GM23338 (cell line): ENCODE results near the gene RPUSD1. TPM values are rescaled to one million over a fixed set of nuclear protein-coding genes. Genes with fewer than 3 reads are reported as not detected.
A peak's percentile ranks its signal among the peaks of the same experiment; 100 is the strongest.

Experiments used
- ATAC-seq: fragments of 200-7000 bp; cut with Tn5 transposase; 3 replicates; pipeline ENCODE4 v1.9.1; 2020
- DNase-seq: peaks from one replicate; pipeline ENCODE4 v3.0.0-alpha.2; 2015; ENCODE audit warnings: low spot score
- H2AFZ ChIP-seq: fragments of 200-600 bp; sonication (generic); 2 replicates; pipeline ENCODE4 v1.8.0; 2016; ENCODE audit warnings: antibody characterized with exemption, mild to moderate bottlenecking, moderate library complexity
- H3F3A ChIP-seq: fragments of 200-600 bp; sonication (generic); replicated peaks from 2 replicates; pipeline ENCODE4 v1.8.0; 2017; ENCODE audit warnings: antibody characterized with exemption, mixed run types, low read depth
- H3K27ac ChIP-seq: fragments of 200-600 bp; sonication (generic); 2 replicates; pipeline ENCODE4 v1.6.1; 2016; ENCODE audit warnings: low read depth
- H3K27me3 ChIP-seq: fragments of 200-600 bp; sonication (generic); 2 replicates; pipeline ENCODE4 v1.8.0; 2016; ENCODE audit warnings: mild to moderate bottlenecking, mixed run types, moderate library complexity; ENCODE audit not compliant: insufficient read depth
- H3K36me3 ChIP-seq: fragments of 200-600 bp; sonication (generic); 2 replicates; pipeline ENCODE4 v1.8.0; 2016; ENCODE audit warnings: mild to moderate bottlenecking; ENCODE audit not compliant: insufficient read depth
- H3K4me1 ChIP-seq: fragments of 200-600 bp; sonication (generic); 2 replicates; pipeline ENCODE4 v1.8.0; 2016; ENCODE audit warnings: mild to moderate bottlenecking, moderate library complexity; ENCODE audit not compliant: insufficient read depth
- H3K4me2 ChIP-seq: fragments of 200-600 bp; sonication (generic); 2 replicates; pipeline ENCODE4 v1.7.1; 2017; ENCODE audit warnings: mixed run types
- H3K4me3 ChIP-seq: fragments of 200-600 bp; sonication (generic); 2 replicates; pipeline ENCODE4 v1.6.1; 2016; ENCODE audit warnings: mixed run types
- H3K79me2 ChIP-seq: fragments of 200-600 bp; sonication (generic); replicated peaks from 2 replicates; pipeline ENCODE4 v1.8.0; 2017; ENCODE audit warnings: mild to moderate bottlenecking; ENCODE audit not compliant: insufficient read depth
- H3K9me2 ChIP-seq: fragments of 200-600 bp; sonication (generic); 2 replicates; pipeline ENCODE4 v1.8.0; 2017; ENCODE audit not compliant: insufficient read depth
- H4K20me1 ChIP-seq: fragments of 200-600 bp; sonication (generic); replicated peaks from 2 replicates; pipeline ENCODE4 v1.8.0; 2017; ENCODE audit warnings: mild to moderate bottlenecking; ENCODE audit not compliant: insufficient read depth
- H3K27ac Mint-ChIP-seq: 2 replicates; pipeline ENCODE4 v1.8.0; 2020; ENCODE audit warnings: inconsistent platforms, mild to moderate bottlenecking, moderate library complexity, mixed read lengths
- H3K27me3 Mint-ChIP-seq: 3 replicates; pipeline ENCODE4 v1.8.0; 2022; ENCODE audit warnings: low read depth, mild to moderate bottlenecking, moderate library complexity, mixed read lengths, inconsistent platforms; ENCODE audit not compliant: insufficient read depth, poor library complexity
- H3K36me3 Mint-ChIP-seq: 3 replicates; pipeline ENCODE4 v1.8.0; 2021; ENCODE audit warnings: low read depth, mild to moderate bottlenecking, inconsistent platforms, moderate library complexity, mixed read lengths
- H3K4me1 Mint-ChIP-seq: 3 replicates; pipeline ENCODE4 v1.8.0; 2020; ENCODE audit warnings: mild to moderate bottlenecking, inconsistent platforms, mixed read lengths
- H3K4me3 Mint-ChIP-seq: 3 replicates; pipeline ENCODE4 v1.8.0; 2021; ENCODE audit warnings: moderate library complexity, mild to moderate bottlenecking, inconsistent platforms, mixed read lengths
- H3K9me3 Mint-ChIP-seq: 3 replicates; pipeline ENCODE4 v1.8.0; 2020; ENCODE audit warnings: moderate library complexity, mild to moderate bottlenecking, inconsistent platforms, mixed read lengths
- CREB1 ChIP-seq: fragments of 250-450 bp; sonication (Bioruptor Pico); IDR thresholded peaks from 2 replicates; pipeline ENCODE4 v1.5.0; 2020; ENCODE audit warnings: low read depth, mild to moderate bottlenecking, moderate library complexity
- EZH2 ChIP-seq: fragments of 200-600 bp; sonication (generic); IDR thresholded peaks from one replicate; pipeline ENCODE4 v1.8.0; 2017; ENCODE audit warnings: antibody characterized with exemption, mild to moderate bottlenecking, low read depth; ENCODE audit not compliant: unreplicated experiment
- EZH2phosphoT487 ChIP-seq: fragments of 200-600 bp; sonication (generic); IDR thresholded peaks from one replicate; pipeline ENCODE4 v1.8.1; 2018; ENCODE audit warnings: antibody characterized with exemption; ENCODE audit not compliant: unreplicated experiment
- NANOG ChIP-seq: IDR thresholded peaks from 2 replicates; pipeline ENCODE4 v1.6.1; 2016; ENCODE audit warnings: antibody characterized with exemption, borderline replicate concordance
- POLR2AphosphoS5 ChIP-seq: IDR thresholded peaks from 2 replicates; pipeline ENCODE4 v1.6.1; 2016; ENCODE audit warnings: antibody characterized with exemption, low read depth
- STAT1 ChIP-seq: IDR thresholded peaks from one replicate; pipeline ENCODE4 v1.6.1; 2016; ENCODE audit warnings: antibody characterized with exemption; ENCODE audit not compliant: unreplicated experiment
- ZNF114 ChIP-seq: fragments of 250-450 bp; sonication (Bioruptor Pico); IDR thresholded peaks from 2 replicates; pipeline ENCODE4 v1.5.0; 2020; ENCODE audit warnings: mild to moderate bottlenecking, moderate library complexity
- polyA plus RNA-seq: library from polyadenylated mRNA; unstranded; fragments of >200 nt; fragmentation: Nextera tagmentation; extraction: Ambion mirVana; gene quantifications from 2 replicates; pipeline ENCODE4 v1.2.1, GENCODE V29; 2016
- total RNA-seq: library from RNA; depleted of rRNA; stranded (reverse); fragments of >200 nt; shearing (Covaris generic); gene quantifications from 2 replicates; pipeline ENCODE4 v1.2.3, GENCODE V29; 2014
- TF ChIP-seq, protein P1 (sequence below): IDR thresholded peaks from 2 replicates; pipeline ENCODE4 v1.6.1; 2016; ENCODE audit warnings: antibody characterized with exemption
- TF ChIP-seq, protein P2 (sequence below): IDR thresholded peaks from one replicate; pipeline ENCODE4 v1.6.1; 2018; ENCODE audit warnings: antibody characterized with exemption; ENCODE audit not compliant: unreplicated experiment
- TF ChIP-seq, protein P3 (sequence below): fragments of 250-450 bp; sonication (Bioruptor Pico); IDR thresholded peaks from 2 replicates; pipeline ENCODE4 v1.5.0; 2020; ENCODE audit warnings: mild to moderate bottlenecking, moderate library complexity

The RPUSD1 gene
- total and polyA plus RNA-seq, 2 experiments from 2014 or later = 19.1 to 79.5 TPM

DNA sequence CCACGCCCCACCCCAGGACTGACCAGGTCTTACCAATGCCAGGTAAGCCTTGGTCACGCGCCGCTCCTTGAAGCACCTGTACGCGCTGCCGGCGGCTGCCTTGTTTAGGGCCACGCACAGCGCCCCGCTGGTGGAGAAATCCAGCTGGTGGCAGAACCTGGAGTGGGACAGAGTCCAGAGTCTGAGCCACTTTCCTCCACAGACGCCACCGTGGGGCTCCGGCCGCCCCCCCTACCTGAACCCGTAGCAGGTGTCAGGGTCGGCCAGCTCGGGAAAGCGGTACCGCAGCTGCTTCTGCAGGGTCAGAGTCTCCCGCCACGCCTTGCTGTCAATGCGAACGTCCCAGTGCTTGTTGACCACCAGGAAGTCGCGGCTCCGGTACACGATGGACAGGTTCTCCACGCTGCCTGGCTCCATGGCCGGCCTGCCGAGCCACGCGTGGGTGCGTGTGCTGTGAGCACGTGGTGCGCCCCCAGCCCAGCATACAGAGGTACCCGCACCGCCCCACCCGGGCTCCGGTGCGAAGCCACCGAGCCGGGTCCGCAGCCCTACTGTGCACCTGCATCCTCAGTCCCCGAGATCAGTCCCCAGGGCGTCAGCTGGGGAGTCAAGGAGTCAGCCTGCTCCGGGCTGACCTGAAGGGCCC, 737 bp downstream of the RPUSD1 start:
- Mint-ChIP-seq H3K9me3 (no peaks in the 10 kb centered on the region; the same call in 2 of the 3 replicates), H3K36me3 (peaks cover 17% of the 10 kb centered on the region), H3K4me3 (peak overlapping the region; percentile 88), H3K27ac (peak overlapping the region; percentile 86; the same call in 1 of the 2 replicates), H3K4me1 (no peaks in the 10 kb centered on the region), H3K27me3 (peaks cover 14% of the 10 kb centered on the region)
- TF ChIP-seq STAT1 = no peak
- TF ChIP-seq, protein P1, sequence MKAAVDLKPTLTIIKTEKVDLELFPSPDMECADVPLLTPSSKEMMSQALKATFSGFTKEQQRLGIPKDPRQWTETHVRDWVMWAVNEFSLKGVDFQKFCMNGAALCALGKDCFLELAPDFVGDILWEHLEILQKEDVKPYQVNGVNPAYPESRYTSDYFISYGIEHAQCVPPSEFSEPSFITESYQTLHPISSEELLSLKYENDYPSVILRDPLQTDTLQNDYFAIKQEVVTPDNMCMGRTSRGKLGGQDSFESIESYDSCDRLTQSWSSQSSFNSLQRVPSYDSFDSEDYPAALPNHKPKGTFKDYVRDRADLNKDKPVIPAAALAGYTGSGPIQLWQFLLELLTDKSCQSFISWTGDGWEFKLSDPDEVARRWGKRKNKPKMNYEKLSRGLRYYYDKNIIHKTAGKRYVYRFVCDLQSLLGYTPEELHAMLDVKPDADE = no peak
- no peak for TF ChIP-seq POLR2AphosphoS5
- TF ChIP-seq, protein P2, sequence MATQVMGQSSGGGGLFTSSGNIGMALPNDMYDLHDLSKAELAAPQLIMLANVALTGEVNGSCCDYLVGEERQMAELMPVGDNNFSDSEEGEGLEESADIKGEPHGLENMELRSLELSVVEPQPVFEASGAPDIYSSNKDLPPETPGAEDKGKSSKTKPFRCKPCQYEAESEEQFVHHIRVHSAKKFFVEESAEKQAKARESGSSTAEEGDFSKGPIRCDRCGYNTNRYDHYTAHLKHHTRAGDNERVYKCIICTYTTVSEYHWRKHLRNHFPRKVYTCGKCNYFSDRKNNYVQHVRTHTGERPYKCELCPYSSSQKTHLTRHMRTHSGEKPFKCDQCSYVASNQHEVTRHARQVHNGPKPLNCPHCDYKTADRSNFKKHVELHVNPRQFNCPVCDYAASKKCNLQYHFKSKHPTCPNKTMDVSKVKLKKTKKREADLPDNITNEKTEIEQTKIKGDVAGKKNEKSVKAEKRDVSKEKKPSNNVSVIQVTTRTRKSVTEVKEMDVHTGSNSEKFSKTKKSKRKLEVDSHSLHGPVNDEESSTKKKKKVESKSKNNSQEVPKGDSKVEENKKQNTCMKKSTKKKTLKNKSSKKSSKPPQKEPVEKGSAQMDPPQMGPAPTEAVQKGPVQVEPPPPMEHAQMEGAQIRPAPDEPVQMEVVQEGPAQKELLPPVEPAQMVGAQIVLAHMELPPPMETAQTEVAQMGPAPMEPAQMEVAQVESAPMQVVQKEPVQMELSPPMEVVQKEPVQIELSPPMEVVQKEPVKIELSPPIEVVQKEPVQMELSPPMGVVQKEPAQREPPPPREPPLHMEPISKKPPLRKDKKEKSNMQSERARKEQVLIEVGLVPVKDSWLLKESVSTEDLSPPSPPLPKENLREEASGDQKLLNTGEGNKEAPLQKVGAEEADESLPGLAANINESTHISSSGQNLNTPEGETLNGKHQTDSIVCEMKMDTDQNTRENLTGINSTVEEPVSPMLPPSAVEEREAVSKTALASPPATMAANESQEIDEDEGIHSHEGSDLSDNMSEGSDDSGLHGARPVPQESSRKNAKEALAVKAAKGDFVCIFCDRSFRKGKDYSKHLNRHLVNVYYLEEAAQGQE = no peak
- TF ChIP-seq NANOG = no peak
- no peak for TF ChIP-seq ZNF114 (CRISPR knock-in tag)
- TF ChIP-seq EZH2phosphoT487 = no peak
- TF ChIP-seq, protein P3, sequence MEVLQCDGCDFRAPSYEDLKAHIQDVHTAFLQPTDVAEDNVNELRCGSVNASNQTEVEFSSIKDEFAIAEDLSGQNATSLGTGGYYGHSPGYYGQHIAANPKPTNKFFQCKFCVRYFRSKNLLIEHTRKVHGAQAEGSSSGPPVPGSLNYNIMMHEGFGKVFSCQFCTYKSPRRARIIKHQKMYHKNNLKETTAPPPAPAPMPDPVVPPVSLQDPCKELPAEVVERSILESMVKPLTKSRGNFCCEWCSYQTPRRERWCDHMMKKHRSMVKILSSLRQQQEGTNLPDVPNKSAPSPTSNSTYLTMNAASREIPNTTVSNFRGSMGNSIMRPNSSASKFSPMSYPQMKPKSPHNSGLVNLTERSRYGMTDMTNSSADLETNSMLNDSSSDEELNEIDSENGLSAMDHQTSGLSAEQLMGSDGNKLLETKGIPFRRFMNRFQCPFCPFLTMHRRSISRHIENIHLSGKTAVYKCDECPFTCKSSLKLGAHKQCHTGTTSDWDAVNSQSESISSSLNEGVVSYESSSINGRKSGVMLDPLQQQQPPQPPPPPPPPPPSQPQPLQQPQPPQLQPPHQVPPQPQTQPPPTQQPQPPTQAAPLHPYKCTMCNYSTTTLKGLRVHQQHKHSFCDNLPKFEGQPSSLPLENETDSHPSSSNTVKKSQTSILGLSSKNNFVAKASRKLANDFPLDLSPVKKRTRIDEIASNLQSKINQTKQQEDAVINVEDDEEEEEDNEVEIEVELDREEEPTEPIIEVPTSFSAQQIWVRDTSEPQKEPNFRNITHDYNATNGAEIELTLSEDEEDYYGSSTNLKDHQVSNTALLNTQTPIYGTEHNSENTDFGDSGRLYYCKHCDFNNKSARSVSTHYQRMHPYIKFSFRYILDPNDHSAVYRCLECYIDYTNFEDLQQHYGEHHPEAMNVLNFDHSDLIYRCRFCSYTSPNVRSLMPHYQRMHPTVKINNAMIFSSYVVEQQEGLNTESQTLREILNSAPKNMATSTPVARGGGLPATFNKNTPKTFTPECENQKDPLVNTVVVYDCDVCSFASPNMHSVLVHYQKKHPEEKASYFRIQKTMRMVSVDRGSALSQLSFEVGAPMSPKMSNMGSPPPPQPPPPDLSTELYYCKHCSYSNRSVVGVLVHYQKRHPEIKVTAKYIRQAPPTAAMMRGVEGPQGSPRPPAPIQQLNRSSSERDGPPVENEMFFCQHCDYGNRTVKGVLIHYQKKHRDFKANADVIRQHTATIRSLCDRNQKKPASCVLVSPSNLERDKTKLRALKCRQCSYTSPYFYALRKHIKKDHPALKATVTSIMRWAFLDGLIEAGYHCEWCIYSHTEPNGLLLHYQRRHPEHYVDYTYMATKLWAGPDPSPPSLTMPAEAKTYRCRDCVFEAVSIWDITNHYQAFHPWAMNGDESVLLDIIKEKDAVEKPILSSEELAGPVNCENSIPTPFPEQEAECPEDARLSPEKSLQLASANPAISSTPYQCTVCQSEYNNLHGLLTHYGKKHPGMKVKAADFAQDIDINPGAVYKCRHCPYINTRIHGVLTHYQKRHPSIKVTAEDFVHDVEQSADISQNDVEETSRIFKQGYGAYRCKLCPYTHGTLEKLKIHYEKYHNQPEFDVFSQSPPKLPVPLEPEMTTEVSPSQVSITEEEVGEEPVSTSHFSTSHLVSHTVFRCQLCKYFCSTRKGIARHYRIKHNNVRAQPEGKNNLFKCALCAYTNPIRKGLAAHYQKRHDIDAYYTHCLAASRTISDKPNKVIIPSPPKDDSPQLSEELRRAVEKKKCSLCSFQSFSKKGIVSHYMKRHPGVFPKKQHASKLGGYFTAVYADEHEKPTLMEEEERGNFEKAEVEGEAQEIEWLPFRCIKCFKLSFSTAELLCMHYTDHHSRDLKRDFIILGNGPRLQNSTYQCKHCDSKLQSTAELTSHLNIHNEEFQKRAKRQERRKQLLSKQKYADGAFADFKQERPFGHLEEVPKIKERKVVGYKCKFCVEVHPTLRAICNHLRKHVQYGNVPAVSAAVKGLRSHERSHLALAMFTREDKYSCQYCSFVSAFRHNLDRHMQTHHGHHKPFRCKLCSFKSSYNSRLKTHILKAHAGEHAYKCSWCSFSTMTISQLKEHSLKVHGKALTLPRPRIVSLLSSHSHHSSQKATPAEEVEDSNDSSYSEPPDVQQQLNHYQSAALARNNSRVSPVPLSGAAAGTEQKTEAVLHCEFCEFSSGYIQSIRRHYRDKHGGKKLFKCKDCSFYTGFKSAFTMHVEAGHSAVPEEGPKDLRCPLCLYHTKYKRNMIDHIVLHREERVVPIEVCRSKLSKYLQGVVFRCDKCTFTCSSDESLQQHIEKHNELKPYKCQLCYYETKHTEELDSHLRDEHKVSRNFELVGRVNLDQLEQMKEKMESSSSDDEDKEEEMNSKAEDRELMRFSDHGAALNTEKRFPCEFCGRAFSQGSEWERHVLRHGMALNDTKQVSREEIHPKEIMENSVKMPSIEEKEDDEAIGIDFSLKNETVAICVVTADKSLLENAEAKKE (CRISPR knock-in tag) = no peak
- no peak for TF ChIP-seq CREB1
- TF ChIP-seq EZH2 = no peak
- Histone ChIP-seq H3K4me3 (peak overlapping the region; percentile 90), H2AFZ (no peak overlapping the region), H3K36me3 (no peaks in the 10 kb centered on the region; the same call in 1 of the 2 replicates), H3K27me3 (no peaks in the 10 kb centered on the region), H4K20me1 (peaks cover 10% of the 10 kb centered on the region), H3K9me2 (no peaks in the 10 kb centered on the region), H3K27ac (no peak overlapping the region), H3K4me2 (peak overlapping the region; percentile 91), H3K4me1 (no peaks in the 10 kb centered on the region), H3K79me2 (peaks cover 11% of the 10 kb centered on the region; the same call in 1 of the 2 replicates), H3F3A (no peaks in the 10 kb centered on the region)
- ATAC-seq (no peak; the same call in 1 of the 3 replicates), DNase-seq (no peak)
